Measurements from ENCODE around the gene GPC5. TPM values are rescaled to one million over a fixed set of nuclear protein-coding genes. Genes with fewer than 3 reads are reported as not detected.

The GPC5 gene
- total and polyA plus RNA-seq, 9 of the 15 experiments (the other 6 are each of a cell fraction or from before 2014, with no cell fraction given) = 0.18 to 0.27 TPM; not detected in 7

DNA sequence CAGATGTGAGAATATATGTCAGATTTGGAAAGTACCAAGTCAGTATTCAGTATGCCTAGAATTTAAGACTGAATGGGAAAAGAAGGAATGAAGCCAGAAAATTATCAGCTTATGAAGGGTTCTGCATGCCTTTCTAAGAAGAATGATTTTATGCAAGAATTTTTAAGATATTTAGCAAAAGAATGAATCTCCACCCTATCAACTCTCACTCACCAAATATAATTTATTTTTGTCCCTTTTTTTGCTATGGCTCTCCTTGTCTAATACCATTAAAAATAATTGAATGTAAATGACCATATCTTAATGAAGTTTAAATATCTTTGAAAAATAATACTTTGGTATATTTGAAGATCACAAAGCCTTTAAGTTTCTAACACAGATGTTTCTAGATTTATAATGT lies 1215.5 kb downstream of the GPC5 start:
- intact Hi-C loops (cut with micrococcal nuclease) (no loop called here), in situ Hi-C loops (cut with MboI) (no loop called here)
- Histone ChIP-seq H3K79me2 (ENCODE audit: control insufficient read depth, insufficient read depth, low read length) (no peaks in the 10 kb centered on the region), H3K4me2 (ENCODE audit: insufficient read depth, low read length) (no peak overlapping the region), H3K9me3 (replicated peaks; ENCODE audit: control insufficient read depth, insufficient read depth, low read depth, low read length) (no peaks in the 10 kb centered on the region; the same call in 1 of the 2 replicates), H3K36me3 (ENCODE audit: control insufficient read depth, insufficient read depth, low read length) (no peaks in the 10 kb centered on the region), H4K20me1 (replicated peaks; ENCODE audit: control insufficient read depth, insufficient read depth, low read length) (no peaks in the 10 kb centered on the region), H3K9ac (ENCODE audit: insufficient read depth in 1 of 2, low read depth in 2 of 2, low read length in 2 of 2) (no peak overlapping the region), H3K9me1 (ENCODE audit: control insufficient read depth, insufficient read depth, low read length) (no peaks in the 10 kb centered on the region), H3K4me1 (replicated peaks in 1 of 2; ENCODE audit: control insufficient read depth in 2 of 2, insufficient read depth in 2 of 2, low read length in 2 of 2) (no peaks in the 10 kb centered on the region), H3K27ac (ENCODE audit: extremely low read depth, low read depth, low read length) (no peak overlapping the region), H3K4me3 (no peak overlapping the region), H3K27me3 (ENCODE audit: control insufficient read depth in 2 of 2, insufficient read depth in 2 of 2, low read length in 2 of 2) (no peaks in the 10 kb centered on the region), H2AFZ (ENCODE audit: low read depth, low read length) (no peak overlapping the region)
- DNase-seq (ENCODE audit: extremely low read depth in 1 of 4, low spot score in 3 of 4) = no peak
- ChIA-PET CTCF (ENCODE audit: low intra/inter-chr PET ratio) (interaction anchor here (0.6 kb wide), 1 partner anchor 977 kb away, joined by 3 read pairs; no protein-coding TSS in a partner anchor), POLR2A (no interaction called here)
- no TSS peak for BruUV-seq (replicated peaks)
- no peak for FAIRE-seq
- ATAC-seq = no peak
- peak; percentile 17; the same call in 1 of the 2 replicates for TF ChIP-seq TEAD2 (tag; IDR thresholded peaks at IDR 0.05)
- TF ChIP-seq, protein P1, sequence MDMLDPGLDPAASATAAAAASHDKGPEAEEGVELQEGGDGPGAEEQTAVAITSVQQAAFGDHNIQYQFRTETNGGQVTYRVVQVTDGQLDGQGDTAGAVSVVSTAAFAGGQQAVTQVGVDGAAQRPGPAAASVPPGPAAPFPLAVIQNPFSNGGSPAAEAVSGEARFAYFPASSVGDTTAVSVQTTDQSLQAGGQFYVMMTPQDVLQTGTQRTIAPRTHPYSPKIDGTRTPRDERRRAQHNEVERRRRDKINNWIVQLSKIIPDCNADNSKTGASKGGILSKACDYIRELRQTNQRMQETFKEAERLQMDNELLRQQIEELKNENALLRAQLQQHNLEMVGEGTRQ (CRISPR knock-in tag; IDR thresholded peaks at IDR 0.05) = no peak
- TF ChIP-seq PCBP1 (IDR thresholded peaks at IDR 0.05; ENCODE audit: low read depth, low read length, poor library complexity, severe bottlenecking) = no peak
- 0 out of 2 replicates have a peak, but pooled peaks have one; percentile 32 for TF ChIP-seq ZNF445 (CRISPR knock-in tag; IDR thresholded peaks at IDR 0.05; ENCODE audit: low read depth)
- TF ChIP-seq ELF1 (tag; IDR thresholded peaks at IDR 0.05) = no peak
- TF ChIP-seq, protein P2, sequence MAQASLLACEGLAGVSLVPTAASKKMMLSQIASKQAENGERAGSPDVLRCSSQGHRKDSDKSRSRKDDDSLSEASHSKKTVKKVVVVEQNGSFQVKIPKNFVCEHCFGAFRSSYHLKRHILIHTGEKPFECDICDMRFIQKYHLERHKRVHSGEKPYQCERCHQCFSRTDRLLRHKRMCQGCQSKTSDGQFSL (CRISPR knock-in tag; IDR thresholded peaks at IDR 0.05) = no peak
- TF ChIP-seq, protein P2 (tag; IDR thresholded peaks at IDR 0.05) = no peak
- TF ChIP-seq, protein P3, sequence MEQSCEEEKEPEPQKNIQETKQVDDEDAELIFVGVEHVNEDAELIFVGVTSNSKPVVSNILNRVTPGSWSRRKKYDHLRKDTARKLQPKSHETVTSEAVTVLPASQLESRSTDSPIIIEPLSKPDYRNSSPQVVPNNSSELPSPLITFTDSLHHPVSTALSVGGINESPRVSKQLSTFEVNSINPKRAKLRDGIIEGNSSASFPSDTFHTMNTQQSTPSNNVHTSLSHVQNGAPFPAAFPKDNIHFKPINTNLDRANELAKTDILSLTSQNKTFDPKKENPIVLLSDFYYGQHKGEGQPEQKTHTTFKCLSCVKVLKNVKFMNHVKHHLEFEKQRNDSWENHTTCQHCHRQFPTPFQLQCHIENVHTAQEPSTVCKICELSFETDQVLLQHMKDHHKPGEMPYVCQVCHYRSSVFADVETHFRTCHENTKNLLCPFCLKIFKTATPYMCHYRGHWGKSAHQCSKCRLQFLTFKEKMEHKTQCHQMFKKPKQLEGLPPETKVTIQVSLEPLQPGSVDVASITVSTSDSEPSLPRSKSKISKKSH (CRISPR knock-in tag; IDR thresholded peaks at IDR 0.05) = peak; percentile 75; the same call in 1 of the 2 replicates
- TF ChIP-seq, protein P4, sequence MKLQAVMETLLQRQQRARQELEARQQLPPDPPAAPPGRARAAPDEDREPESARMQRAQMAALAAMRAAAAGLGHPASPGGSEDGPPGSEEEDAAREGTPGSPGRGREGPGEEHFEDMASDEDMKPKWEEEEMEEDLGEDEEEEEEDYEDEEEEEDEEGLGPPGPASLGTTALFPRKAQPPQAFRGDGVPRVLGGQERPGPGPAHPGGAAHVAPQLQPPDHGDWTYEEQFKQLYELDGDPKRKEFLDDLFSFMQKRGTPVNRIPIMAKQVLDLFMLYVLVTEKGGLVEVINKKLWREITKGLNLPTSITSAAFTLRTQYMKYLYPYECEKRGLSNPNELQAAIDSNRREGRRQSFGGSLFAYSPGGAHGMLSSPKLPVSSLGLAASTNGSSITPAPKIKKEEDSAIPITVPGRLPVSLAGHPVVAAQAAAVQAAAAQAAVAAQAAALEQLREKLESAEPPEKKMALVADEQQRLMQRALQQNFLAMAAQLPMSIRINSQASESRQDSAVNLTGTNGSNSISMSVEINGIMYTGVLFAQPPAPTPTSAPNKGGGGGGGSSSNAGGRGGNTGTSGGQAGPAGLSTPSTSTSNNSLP (IDR thresholded peaks at IDR 0.05; ENCODE audit: borderline replicate concordance, low read depth, low read length) = no peak
- no peak for TF ChIP-seq FOXJ3 (CRISPR knock-in tag; IDR thresholded peaks at IDR 0.05)
- TF ChIP-seq ZNF274 (IDR thresholded peaks at IDR 0.05; ENCODE audit: borderline replicate concordance, low read depth, low read length) = peak; percentile 33; the same call in 1 of the 2 replicates
- TF ChIP-seq, protein P5, sequence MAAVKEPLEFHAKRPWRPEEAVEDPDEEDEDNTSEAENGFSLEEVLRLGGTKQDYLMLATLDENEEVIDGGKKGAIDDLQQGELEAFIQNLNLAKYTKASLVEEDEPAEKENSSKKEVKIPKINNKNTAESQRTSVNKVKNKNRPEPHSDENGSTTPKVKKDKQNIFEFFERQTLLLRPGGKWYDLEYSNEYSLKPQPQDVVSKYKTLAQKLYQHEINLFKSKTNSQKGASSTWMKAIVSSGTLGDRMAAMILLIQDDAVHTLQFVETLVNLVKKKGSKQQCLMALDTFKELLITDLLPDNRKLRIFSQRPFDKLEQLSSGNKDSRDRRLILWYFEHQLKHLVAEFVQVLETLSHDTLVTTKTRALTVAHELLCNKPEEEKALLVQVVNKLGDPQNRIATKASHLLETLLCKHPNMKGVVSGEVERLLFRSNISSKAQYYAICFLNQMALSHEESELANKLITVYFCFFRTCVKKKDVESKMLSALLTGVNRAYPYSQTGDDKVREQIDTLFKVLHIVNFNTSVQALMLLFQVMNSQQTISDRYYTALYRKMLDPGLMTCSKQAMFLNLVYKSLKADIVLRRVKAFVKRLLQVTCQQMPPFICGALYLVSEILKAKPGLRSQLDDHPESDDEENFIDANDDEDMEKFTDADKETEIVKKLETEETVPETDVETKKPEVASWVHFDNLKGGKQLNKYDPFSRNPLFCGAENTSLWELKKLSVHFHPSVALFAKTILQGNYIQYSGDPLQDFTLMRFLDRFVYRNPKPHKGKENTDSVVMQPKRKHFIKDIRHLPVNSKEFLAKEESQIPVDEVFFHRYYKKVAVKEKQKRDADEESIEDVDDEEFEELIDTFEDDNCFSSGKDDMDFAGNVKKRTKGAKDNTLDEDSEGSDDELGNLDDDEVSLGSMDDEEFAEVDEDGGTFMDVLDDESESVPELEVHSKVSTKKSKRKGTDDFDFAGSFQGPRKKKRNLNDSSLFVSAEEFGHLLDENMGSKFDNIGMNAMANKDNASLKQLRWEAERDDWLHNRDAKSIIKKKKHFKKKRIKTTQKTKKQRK (IDR thresholded peaks at IDR 0.05; ENCODE audit: borderline replicate concordance, low read depth, low read length) = no peak
- no peak for TF ChIP-seq ZNF436 (CRISPR knock-in tag; IDR thresholded peaks at IDR 0.05)
- TF ChIP-seq POLR2AphosphoS2 (IDR thresholded peaks at IDR 0.05; ENCODE audit: low read length) = no peak
- TF ChIP-seq KLF16 (IDR thresholded peaks at IDR 0.05) = no peak
